Astrocyte (in vitro differentiated cells and primary cell): ENCODE data around the gene SLC16A2. TPM values are rescaled to one million over a fixed set of nuclear protein-coding genes. Genes with fewer than 3 reads are reported as not detected.

Experiments
- DNase-seq: peaks from one replicate; pipeline ENCODE4 v3.0.0-alpha.2; 2010; ENCODE audit warnings: low read depth
- FAIRE-seq: peaks from 2 replicates; lab custom pipeline; 2011; peaks lifted over from hg19 to GRCh38; lab: Jason Lieb, UNC
- H2AFZ ChIP-seq: 2 replicates; pipeline ENCODE4 v1.6.0; 2012; ENCODE audit warnings: low read depth, low read length, inconsistent platforms
- H3K27ac ChIP-seq: 2 replicates; pipeline ENCODE4 v1.5.1; 2011; ENCODE audit warnings: low read depth, low read length, inconsistent platforms
- H3K27me3 ChIP-seq: 2 replicates; pipeline ENCODE4 v1.6.0; 2011; ENCODE audit warnings: low read length, inconsistent platforms; ENCODE audit not compliant: insufficient read depth
- H3K36me3 ChIP-seq: 2 replicates; pipeline ENCODE4 v1.5.1; 2011; ENCODE audit warnings: low read length, inconsistent platforms; ENCODE audit not compliant: insufficient read depth
- H3K4me1 ChIP-seq: 2 replicates; pipeline ENCODE4 v1.5.1; 2011; ENCODE audit warnings: low read length, inconsistent platforms; ENCODE audit not compliant: insufficient read depth
- H3K4me2 ChIP-seq: 2 replicates; pipeline ENCODE4 v1.6.0; 2012; ENCODE audit warnings: low read length, inconsistent platforms
- H3K4me3 ChIP-seq: 2 replicates; pipeline ENCODE4 v1.5.1; 2011; ENCODE audit warnings: low read depth, mild to moderate bottlenecking, low read length, inconsistent platforms; ENCODE audit not compliant: insufficient read depth
- H3K79me2 ChIP-seq: 2 replicates; pipeline ENCODE4 v1.6.0; 2012; ENCODE audit warnings: mild to moderate bottlenecking, low read length, inconsistent platforms; ENCODE audit not compliant: insufficient read depth
- H3K9ac ChIP-seq: 2 replicates; pipeline ENCODE4 v1.6.0; 2012; ENCODE audit warnings: mild to moderate bottlenecking, low read length, inconsistent platforms
- H3K9me3 ChIP-seq: 2 replicates; pipeline ENCODE4 v1.5.1; 2012; ENCODE audit warnings: low read depth, mild to moderate bottlenecking, low read length, inconsistent platforms; ENCODE audit not compliant: insufficient read depth
- H4K20me1 ChIP-seq: 2 replicates; pipeline ENCODE4 v1.6.0; 2012; ENCODE audit warnings: low read length, inconsistent platforms; ENCODE audit not compliant: insufficient read depth
- H3K27ac Mint-ChIP-seq: one replicate; pipeline ENCODE4 v1.8.0; 2021; ENCODE audit warnings: mild to moderate bottlenecking, mixed read lengths; ENCODE audit not compliant: unreplicated experiment
- H3K27me3 Mint-ChIP-seq: one replicate; pipeline ENCODE4 v1.8.0; 2021; ENCODE audit warnings: low read depth, mixed read lengths; ENCODE audit not compliant: unreplicated experiment
- H3K36me3 Mint-ChIP-seq: one replicate; pipeline ENCODE4 v1.8.0; 2021; ENCODE audit warnings: low read depth, mixed read lengths; ENCODE audit not compliant: unreplicated experiment
- H3K4me1 Mint-ChIP-seq: one replicate; pipeline ENCODE4 v1.8.0; 2021; ENCODE audit warnings: low read depth, mixed read lengths; ENCODE audit not compliant: unreplicated experiment
- H3K4me3 Mint-ChIP-seq: one replicate; pipeline ENCODE4 v1.8.0; 2021; ENCODE audit warnings: mild to moderate bottlenecking, moderate library complexity, mixed read lengths; ENCODE audit not compliant: unreplicated experiment
- H3K9me3 Mint-ChIP-seq: one replicate; pipeline ENCODE4 v1.8.0; 2021; ENCODE audit warnings: mild to moderate bottlenecking, mixed read lengths; ENCODE audit not compliant: unreplicated experiment
- EZH2 ChIP-seq: IDR thresholded peaks from 2 replicates; pipeline ENCODE4 v1.6.1; 2012; ENCODE audit warnings: mild to moderate bottlenecking, low read length, inconsistent platforms; ENCODE audit not compliant: insufficient read depth
- total RNA-seq: library from RNA; stranded (reverse); gene quantifications from 2 replicates; pipeline ENCODE4 v1.2.1, GENCODE V29; 2021
- TF ChIP-seq, protein P1 (sequence below): IDR thresholded peaks from 2 replicates; pipeline ENCODE4 v1.5.1; 2011; ENCODE audit warnings: low read depth, mild to moderate bottlenecking, inconsistent platforms, low read length, moderate library complexity; ENCODE audit not compliant: insufficient read depth

Gene SLC16A2
- total RNA-seq, 1 donor from 2014 or later: 21.1 TPM

DNA sequence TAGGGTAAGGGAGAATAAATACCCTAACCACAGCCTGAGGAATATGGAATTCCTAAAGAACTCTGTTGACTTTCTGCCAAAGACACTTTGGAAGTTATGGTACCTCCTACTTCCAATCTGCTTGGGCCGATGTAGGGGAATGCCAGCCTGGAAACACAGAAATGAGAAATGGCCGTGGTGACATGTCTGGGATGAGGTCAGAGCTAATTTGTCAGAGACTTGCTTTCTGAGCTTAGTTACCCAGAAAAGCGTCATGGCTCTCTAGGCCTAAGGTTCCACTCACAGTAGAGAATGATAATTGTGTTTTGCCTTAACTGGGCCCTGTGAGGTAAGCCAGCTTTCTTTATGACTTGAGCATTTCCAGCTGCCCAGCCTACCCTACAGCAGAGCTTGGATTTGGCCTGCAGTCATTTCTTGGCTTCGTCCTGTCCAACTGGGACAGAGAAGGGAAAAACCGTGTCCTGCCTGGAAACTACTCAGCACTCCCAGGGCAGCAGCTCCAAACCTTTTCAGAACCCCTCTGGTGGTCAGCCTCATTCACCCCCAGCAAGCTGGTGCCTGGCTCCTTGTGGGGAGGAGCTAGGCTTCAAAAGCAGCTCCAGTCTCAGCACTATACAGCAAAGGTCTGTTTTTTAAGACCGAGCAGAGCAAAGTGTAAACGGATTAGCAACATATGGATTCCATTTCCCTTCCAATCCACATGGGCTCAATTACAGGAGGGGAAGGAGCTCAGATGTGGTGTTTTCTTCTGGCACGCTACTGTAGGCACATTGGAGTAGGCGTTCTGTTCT lies 100.9 kb downstream of the SLC16A2 start:
- Mint-ChIP-seq H3K4me1 (no peaks in the 10 kb centered on the region), H3K9me3 (peaks cover 1% of the 10 kb centered on the region), H3K27me3 (no peaks in the 10 kb centered on the region), H3K27ac (no peak overlapping the region), H3K36me3 (peaks cover 2% of the 10 kb centered on the region), H3K4me3 (no peak overlapping the region)
- Histone ChIP-seq H3K27me3 (no peaks in the 10 kb centered on the region), H3K9ac (no peak overlapping the region), H3K4me2 (no peak overlapping the region), H2AFZ (no peak overlapping the region), H4K20me1 (no peaks in the 10 kb centered on the region), H3K27ac (no peak overlapping the region), H3K36me3 (no peaks in the 10 kb centered on the region), H3K79me2 (no peaks in the 10 kb centered on the region), H3K4me3 (no peak overlapping the region), H3K4me1 (no peaks in the 10 kb centered on the region), H3K9me3 (no peaks in the 10 kb centered on the region)
- FAIRE-seq (peak; percentile 89), DNase-seq (peak; percentile 62)
- TF ChIP-seq, protein P1, sequence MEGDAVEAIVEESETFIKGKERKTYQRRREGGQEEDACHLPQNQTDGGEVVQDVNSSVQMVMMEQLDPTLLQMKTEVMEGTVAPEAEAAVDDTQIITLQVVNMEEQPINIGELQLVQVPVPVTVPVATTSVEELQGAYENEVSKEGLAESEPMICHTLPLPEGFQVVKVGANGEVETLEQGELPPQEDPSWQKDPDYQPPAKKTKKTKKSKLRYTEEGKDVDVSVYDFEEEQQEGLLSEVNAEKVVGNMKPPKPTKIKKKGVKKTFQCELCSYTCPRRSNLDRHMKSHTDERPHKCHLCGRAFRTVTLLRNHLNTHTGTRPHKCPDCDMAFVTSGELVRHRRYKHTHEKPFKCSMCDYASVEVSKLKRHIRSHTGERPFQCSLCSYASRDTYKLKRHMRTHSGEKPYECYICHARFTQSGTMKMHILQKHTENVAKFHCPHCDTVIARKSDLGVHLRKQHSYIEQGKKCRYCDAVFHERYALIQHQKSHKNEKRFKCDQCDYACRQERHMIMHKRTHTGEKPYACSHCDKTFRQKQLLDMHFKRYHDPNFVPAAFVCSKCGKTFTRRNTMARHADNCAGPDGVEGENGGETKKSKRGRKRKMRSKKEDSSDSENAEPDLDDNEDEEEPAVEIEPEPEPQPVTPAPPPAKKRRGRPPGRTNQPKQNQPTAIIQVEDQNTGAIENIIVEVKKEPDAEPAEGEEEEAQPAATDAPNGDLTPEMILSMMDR: no peak
- no peak for TF ChIP-seq EZH2

DNA sequence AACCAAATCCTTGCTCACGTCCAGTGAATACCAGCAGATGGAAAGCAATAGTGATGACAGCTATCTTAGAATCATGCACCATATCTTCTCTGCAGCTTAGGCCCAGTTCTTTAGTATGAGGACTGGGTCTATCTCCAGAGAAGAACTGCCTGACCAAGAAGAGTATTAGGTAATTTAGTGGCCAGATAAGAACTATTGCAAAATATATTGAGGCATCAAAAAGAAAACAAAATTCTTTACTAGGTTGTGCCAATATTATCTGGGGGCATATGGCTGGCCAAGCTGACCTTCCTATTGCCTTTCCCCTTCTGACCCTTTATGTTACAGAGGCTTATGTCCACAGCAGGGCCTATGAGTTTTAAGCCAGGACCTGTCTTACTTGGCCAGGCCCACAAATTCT lies 101.9 kb downstream of the SLC16A2 start:
- Histone ChIP-seq H3K4me1 (no peaks in the 10 kb centered on the region), H3K4me3 (no peak overlapping the region), H4K20me1 (no peaks in the 10 kb centered on the region), H3K9me3 (no peaks in the 10 kb centered on the region), H3K27ac (no peak overlapping the region), H3K9ac (no peak overlapping the region), H2AFZ (no peak overlapping the region), H3K36me3 (no peaks in the 10 kb centered on the region), H3K4me2 (no peak overlapping the region), H3K79me2 (no peaks in the 10 kb centered on the region), H3K27me3 (no peaks in the 10 kb centered on the region)
- TF ChIP-seq, protein P1: no peak
- TF ChIP-seq EZH2: no peak
- H3K27ac Mint-ChIP-seq: no peak overlapping the region
- H3K4me1 Mint-ChIP-seq: no peaks in the 10 kb centered on the region
- H3K27me3 Mint-ChIP-seq: no peaks in the 10 kb centered on the region
- H3K9me3 Mint-ChIP-seq: no peaks in the 10 kb centered on the region
- H3K4me3 Mint-ChIP-seq: no peak overlapping the region
- DNase-seq (no peak), FAIRE-seq (peak; percentile 9)
- H3K36me3 Mint-ChIP-seq: peaks cover 2% of the 10 kb centered on the region
